HG03196 (cell line): Measurements from ENCODE around the gene SLC16A7.

Source experiments
- ATAC-seq: cut with Tn5 transposase; IDR thresholded peaks from one replicate; pipeline ENCODE4 v1.9.1; 2021; ENCODE audit not compliant: unreplicated experiment

SLC16A7 gene

GRCh38 chr12:59833408-59833807 is 237.6 kb downstream of the SLC16A7 start:
- ATAC-seq: no peak

- ATAC-seq: no peak
These were observed 239.0 kb downstream of the SLC16A7 start for GRCh38 chr12:59834659-59835474.
